Mesothelial cell of epicardium (in vitro differentiated cells): Measurements from ENCODE around the gene NFAM1. TPM values are rescaled to one million over a fixed set of nuclear protein-coding genes. Genes with fewer than 3 reads are reported as not detected.

ENCODE experiments used
- DNase-seq, 2 experiments: peaks; one replicate each; pipeline ENCODE4 v3.0.0; 2021; ENCODE audit warnings: low spot score in 2 of 2; ENCODE audit not compliant: unreplicated experiment in 2 of 2
- H3K27ac Mint-ChIP-seq: 2 replicates; pipeline ENCODE4 v1.8.0; 2021; ENCODE audit warnings: mixed read lengths
- H3K27me3 Mint-ChIP-seq: 2 replicates; pipeline ENCODE4 v1.8.0; 2021; ENCODE audit warnings: low read depth, mixed read lengths
- H3K36me3 Mint-ChIP-seq: 2 replicates; pipeline ENCODE4 v1.8.0; 2021; ENCODE audit warnings: mixed read lengths
- H3K4me1 Mint-ChIP-seq: 2 replicates; pipeline ENCODE4 v1.8.0; 2021; ENCODE audit warnings: mixed read lengths
- H3K4me3 Mint-ChIP-seq: 2 replicates; pipeline ENCODE4 v1.8.0; 2021; ENCODE audit warnings: mild to moderate bottlenecking, moderate library complexity, mixed read lengths
- H3K9me3 Mint-ChIP-seq: 2 replicates; pipeline ENCODE4 v1.8.0; 2021; ENCODE audit warnings: mixed read lengths
- CTCF ChIP-seq: fragments of 200-600 bp; sonication (generic); IDR thresholded peaks from one replicate; pipeline ENCODE4 v1.5.0; 2021; ENCODE audit warnings: antibody characterized with exemption; ENCODE audit not compliant: unreplicated experiment
- total RNA-seq: library from RNA; stranded (reverse); gene quantifications from 3 replicates; pipeline ENCODE4 v1.2.1, GENCODE V29; 2021

The NFAM1 gene
- total RNA-seq, 1 donor from 2014 or later = 0.34 TPM

- peak overlapping the region; percentile 73 for H3K4me3 Mint-ChIP-seq
Observed at GRCh38 chr22:42369250-42370041, 62.8 kb downstream of the NFAM1 start.

GRCh38 chr22:42368379-42369249 lies 63.6 kb downstream of the NFAM1 start:
- Mint-ChIP-seq H3K36me3 (no peaks in the 10 kb centered on the region), H3K9me3 (no peaks in the 10 kb centered on the region), H3K27me3 (peaks cover 47% of the 10 kb centered on the region), H3K4me3 (peak overlapping the region; percentile 73), H3K4me1 (peaks cover 44% of the 10 kb centered on the region), H3K27ac (no peak overlapping the region)
- peak in 1 of 2 experiments; percentile 54 for DNase-seq
- no peak for TF ChIP-seq CTCF

More at GRCh38 chr22:42369250-42370041, 62.8 kb downstream of the NFAM1 start:
- no peak for TF ChIP-seq CTCF
- peak; percentile 76 to 81 for DNase-seq
- H3K36me3 Mint-ChIP-seq = no peaks in the 10 kb centered on the region
- peaks cover 41% of the 10 kb centered on the region for H3K27me3 Mint-ChIP-seq
- H3K9me3 Mint-ChIP-seq = no peaks in the 10 kb centered on the region
- H3K4me1 Mint-ChIP-seq = peaks cover 42% of the 10 kb centered on the region
- peak overlapping the region; percentile 48 for H3K27ac Mint-ChIP-seq

GRCh38 chr22:42367980-42368378 lies 64.2 kb downstream of the NFAM1 start:
- Mint-ChIP-seq H3K4me1 (peaks cover 44% of the 10 kb centered on the region), H3K36me3 (no peaks in the 10 kb centered on the region), H3K4me3 (peak overlapping the region; percentile 73), H3K9me3 (no peaks in the 10 kb centered on the region), H3K27ac (no peak overlapping the region), H3K27me3 (peaks cover 47% of the 10 kb centered on the region)
- DNase-seq = no peak
- no peak for TF ChIP-seq CTCF

- Mint-ChIP-seq H3K27me3 (peaks cover 51% of the 10 kb centered on the region), H3K4me1 (peaks cover 44% of the 10 kb centered on the region), H3K4me3 (peak overlapping the region; percentile 73), H3K36me3 (no peaks in the 10 kb centered on the region), H3K9me3 (no peaks in the 10 kb centered on the region), H3K27ac (no peak overlapping the region)
- TF ChIP-seq CTCF = no peak
- no peak for DNase-seq
Observed at GRCh38 chr22:42366806-42367581, 65.2 kb downstream of the NFAM1 start.

- Mint-ChIP-seq H3K36me3 (no peaks in the 10 kb centered on the region), H3K27ac (peak overlapping the region; percentile 91), H3K4me1 (peaks cover 44% of the 10 kb centered on the region), H3K4me3 (no peak overlapping the region), H3K9me3 (no peaks in the 10 kb centered on the region), H3K27me3 (peaks cover 55% of the 10 kb centered on the region)
- no peak for TF ChIP-seq CTCF
- no peak for DNase-seq
Observed at GRCh38 chr22:42365942-42366695, 66.1 kb downstream of the NFAM1 start.
